Neural cell (in vitro differentiated cells): ENCODE measurements around the gene FGF14.

Source experiments
- POLR2AphosphoS5 ChIP-seq: IDR thresholded peaks from 2 replicates; pipeline ENCODE4 v1.6.1; 2012
- REST ChIP-seq: IDR thresholded peaks from 2 replicates; pipeline ENCODE4 v1.6.1; 2012; ENCODE audit warnings: borderline replicate concordance
- TF ChIP-seq, protein P1 (sequence below): fragments of 450-650 bp; IDR thresholded peaks from 2 replicates; pipeline ENCODE4 v1.5.1; 2014; ENCODE audit warnings: antibody characterized with exemption, mild to moderate bottlenecking, moderate library complexity; ENCODE audit not compliant: poor library complexity, severe bottlenecking

DNA sequence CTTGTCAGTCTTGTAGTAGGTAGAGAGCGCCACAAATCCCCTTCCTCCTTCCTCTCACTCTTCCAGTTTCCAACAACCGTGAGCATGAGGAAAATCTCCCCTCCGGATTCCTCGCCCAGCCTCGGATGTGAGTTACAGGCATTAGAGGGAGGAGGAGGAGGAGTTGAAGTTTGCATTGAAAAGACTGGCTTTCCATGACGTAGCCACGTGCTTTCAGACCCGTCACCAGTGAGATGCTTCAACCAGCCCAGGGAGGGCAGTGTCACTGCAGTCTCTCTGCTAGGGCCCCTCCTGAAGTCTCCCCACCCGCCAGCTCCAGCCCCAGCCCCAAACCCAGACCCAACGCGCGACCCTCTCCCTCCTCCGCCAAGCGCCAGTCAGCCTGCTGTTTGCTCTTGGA, 442 bp upstream of the FGF14 start:
- TF ChIP-seq POLR2AphosphoS5, result peak; percentile 40
- TF ChIP-seq, protein P1, sequence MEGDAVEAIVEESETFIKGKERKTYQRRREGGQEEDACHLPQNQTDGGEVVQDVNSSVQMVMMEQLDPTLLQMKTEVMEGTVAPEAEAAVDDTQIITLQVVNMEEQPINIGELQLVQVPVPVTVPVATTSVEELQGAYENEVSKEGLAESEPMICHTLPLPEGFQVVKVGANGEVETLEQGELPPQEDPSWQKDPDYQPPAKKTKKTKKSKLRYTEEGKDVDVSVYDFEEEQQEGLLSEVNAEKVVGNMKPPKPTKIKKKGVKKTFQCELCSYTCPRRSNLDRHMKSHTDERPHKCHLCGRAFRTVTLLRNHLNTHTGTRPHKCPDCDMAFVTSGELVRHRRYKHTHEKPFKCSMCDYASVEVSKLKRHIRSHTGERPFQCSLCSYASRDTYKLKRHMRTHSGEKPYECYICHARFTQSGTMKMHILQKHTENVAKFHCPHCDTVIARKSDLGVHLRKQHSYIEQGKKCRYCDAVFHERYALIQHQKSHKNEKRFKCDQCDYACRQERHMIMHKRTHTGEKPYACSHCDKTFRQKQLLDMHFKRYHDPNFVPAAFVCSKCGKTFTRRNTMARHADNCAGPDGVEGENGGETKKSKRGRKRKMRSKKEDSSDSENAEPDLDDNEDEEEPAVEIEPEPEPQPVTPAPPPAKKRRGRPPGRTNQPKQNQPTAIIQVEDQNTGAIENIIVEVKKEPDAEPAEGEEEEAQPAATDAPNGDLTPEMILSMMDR, result peak; percentile 63
- no peak for TF ChIP-seq REST
